Measurements from ENCODE around the gene PTPRG.

GRCh38 chr3:61620073-61620472, 58.7 kb downstream of the PTPRG start:
- TF ChIP-seq CTCF (IDR thresholded peaks at IDR 0.05 in 4 of 5, conservative IDR thresholded peaks at IDR 0.05 in 1 of 5) (no peak), POLR2A (IDR thresholded peaks at IDR 0.05) (no peak)
